Karpas-422 (cell line): ENCODE data around the gene TAS2R14. TPM values are rescaled to one million over a fixed set of nuclear protein-coding genes. Genes with fewer than 3 reads are reported as not detected.

ENCODE experiments used
- DNase-seq: peaks from one replicate; pipeline ENCODE4 v3.0.0-alpha.2; 2015
- H2AFZ ChIP-seq: fragments of 200-600 bp; sonication (generic); 2 replicates; pipeline ENCODE4 v1.6.1; 2014; ENCODE audit warnings: antibody characterized with exemption, low read length, mixed read lengths
- H3K27ac ChIP-seq: fragments of 200-600 bp; sonication (generic); 2 replicates; pipeline ENCODE4 v1.5.1; 2014; ENCODE audit warnings: mild to moderate bottlenecking, low read length, moderate library complexity
- H3K27me3 ChIP-seq: fragments of 200-600 bp; sonication (generic); 2 replicates; pipeline ENCODE4 v1.6.1; 2014; ENCODE audit warnings: low read length, mixed read lengths
- H3K36me3 ChIP-seq: fragments of 200-600 bp; sonication (generic); 2 replicates; pipeline ENCODE4 v1.6.1; 2014; ENCODE audit warnings: low read length, mixed read lengths; ENCODE audit not compliant: insufficient read depth
- H3K4me1 ChIP-seq: fragments of 200-600 bp; sonication (generic); 2 replicates; pipeline ENCODE4 v1.6.1; 2014; ENCODE audit warnings: mild to moderate bottlenecking, low read length, mixed read lengths
- H3K4me2 ChIP-seq: fragments of 200-600 bp; sonication (generic); 2 replicates; pipeline ENCODE4 v1.6.1; 2014; ENCODE audit warnings: low read length, low read depth, mild to moderate bottlenecking; ENCODE audit not compliant: poor library complexity, severe bottlenecking
- H3K4me3 ChIP-seq: fragments of 200-600 bp; sonication (generic); 2 replicates; pipeline ENCODE4 v1.5.1; 2014; ENCODE audit warnings: mild to moderate bottlenecking, antibody characterized with exemption, low read length, mixed read lengths
- H3K79me2 ChIP-seq: fragments of 200-600 bp; sonication (generic); 2 replicates; pipeline ENCODE4 v1.6.1; 2014; ENCODE audit warnings: mild to moderate bottlenecking, low read length, mixed read lengths
- H3K9ac ChIP-seq: fragments of 200-600 bp; sonication (generic); 2 replicates; pipeline ENCODE4 v1.6.0; 2014; ENCODE audit warnings: low read length
- H3K9me2 ChIP-seq: fragments of 200-600 bp; sonication (generic), shearing (Covaris generic); replicated peaks from 2 replicates; pipeline ENCODE4 v1.6.0; 2014; ENCODE audit warnings: mild to moderate bottlenecking, low read length, moderate library complexity; ENCODE audit not compliant: insufficient read depth
- H3K9me3 ChIP-seq: fragments of 300-700, 200-600 bp; sonication (generic); 2 replicates; pipeline ENCODE4 v1.6.1; 2014; ENCODE audit warnings: low read length, mixed read lengths
- H4K20me1 ChIP-seq: fragments of 200-600 bp; sonication (generic); 2 replicates; pipeline ENCODE4 v1.6.1; 2014; ENCODE audit warnings: mild to moderate bottlenecking, antibody characterized with exemption, low read length, low read depth; ENCODE audit not compliant: insufficient read depth
- total RNA-seq: library from RNA; depleted of rRNA; stranded (reverse); fragments of >200 nt; shearing (Covaris generic); gene quantifications from 2 replicates; pipeline ENCODE4 v1.2.3, GENCODE V29; 2014; ENCODE audit warnings: low replicate concordance

Gene TAS2R14
- total RNA-seq, 1 experiment from 2014 or later = 12.6 TPM

- H3K4me3 ChIP-seq = no peak overlapping the region
- H3K9me3 ChIP-seq = peaks cover 2% of the 10 kb centered on the region; the same call in 1 of the 2 replicates
- no peak overlapping the region for H3K27ac ChIP-seq
- H3K36me3 ChIP-seq = no peaks in the 10 kb centered on the region
- H3K9me2 ChIP-seq = no peaks in the 10 kb centered on the region
- peaks cover 27% of the 10 kb centered on the region for H3K79me2 ChIP-seq
- peaks cover 7% of the 10 kb centered on the region for H3K4me1 ChIP-seq
- no peak overlapping the region for H3K9ac ChIP-seq
- no peak overlapping the region for H2AFZ ChIP-seq
- H3K4me2 ChIP-seq = no peak overlapping the region
- H4K20me1 ChIP-seq = no peaks in the 10 kb centered on the region
- H3K27me3 ChIP-seq = no peaks in the 10 kb centered on the region
- DNase-seq = no peak
These were observed 21.1 kb upstream of the TAS2R14 start for GRCh38 chr12:10960211-10960610.

DNA sequence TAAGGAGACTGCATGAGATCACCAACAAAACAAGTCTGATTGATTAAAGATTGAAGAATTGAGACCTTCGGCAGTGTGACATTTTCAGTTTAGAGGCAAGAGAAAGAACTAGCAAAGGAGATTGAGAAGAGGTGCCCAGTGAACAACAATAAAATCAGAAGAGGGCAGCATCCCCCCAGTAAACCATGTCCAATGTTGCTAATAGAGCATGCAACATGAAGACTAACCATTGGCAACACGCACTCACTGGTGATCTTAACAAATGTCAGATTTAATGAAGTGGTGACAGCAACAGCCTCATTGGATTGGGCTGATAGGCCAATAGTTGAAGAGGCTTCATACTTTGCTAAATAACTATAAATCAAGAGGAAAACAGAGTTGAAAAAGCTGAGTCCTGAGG is 20.7 kb upstream of the TAS2R14 start:
- Histone ChIP-seq H3K4me3 (no peak overlapping the region), H3K27ac (no peak overlapping the region), H3K4me2 (no peak overlapping the region), H3K4me1 (peaks cover 7% of the 10 kb centered on the region), H3K9me2 (no peaks in the 10 kb centered on the region), H2AFZ (no peak overlapping the region), H3K9ac (no peak overlapping the region), H4K20me1 (no peaks in the 10 kb centered on the region), H3K36me3 (no peaks in the 10 kb centered on the region), H3K27me3 (no peaks in the 10 kb centered on the region), H3K79me2 (peaks cover 30% of the 10 kb centered on the region), H3K9me3 (peaks cover 3% of the 10 kb centered on the region)
- DNase-seq = no peak

DNA sequence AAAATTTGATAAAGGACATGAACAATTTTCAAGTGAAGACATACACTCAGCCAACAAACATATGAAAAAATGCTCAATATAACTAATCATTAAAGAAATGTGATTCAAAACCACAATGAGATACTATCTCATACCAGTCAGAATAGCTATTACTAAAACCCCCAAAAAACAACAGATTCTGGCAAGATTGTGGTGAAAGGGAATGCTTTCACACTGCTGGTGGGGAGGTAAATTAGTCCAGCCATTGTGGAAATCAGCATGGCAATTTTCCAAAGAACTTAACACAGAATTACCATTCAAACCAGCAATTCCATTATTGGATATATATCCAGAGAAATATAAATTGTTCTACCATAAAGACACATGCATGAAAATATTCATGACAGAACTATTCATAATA is 18.7 kb upstream of the TAS2R14 start:
- Histone ChIP-seq H3K27me3 (no peaks in the 10 kb centered on the region), H3K36me3 (peaks cover 3% of the 10 kb centered on the region; the same call in 1 of the 2 replicates), H4K20me1 (no peaks in the 10 kb centered on the region), H3K27ac (no peak overlapping the region), H3K4me3 (no peak overlapping the region), H3K9ac (no peak overlapping the region), H3K9me3 (peaks cover 8% of the 10 kb centered on the region), H3K9me2 (no peaks in the 10 kb centered on the region), H2AFZ (no peak overlapping the region), H3K4me1 (peaks cover 7% of the 10 kb centered on the region), H3K4me2 (no peak overlapping the region), H3K79me2 (peaks cover 51% of the 10 kb centered on the region)
- no peak for DNase-seq

- Histone ChIP-seq H3K27me3 (no peaks in the 10 kb centered on the region), H4K20me1 (no peaks in the 10 kb centered on the region), H3K9me3 (peaks cover 15% of the 10 kb centered on the region), H3K4me2 (no peak overlapping the region), H3K27ac (no peak overlapping the region), H3K4me3 (no peak overlapping the region), H2AFZ (no peak overlapping the region), H3K9ac (no peak overlapping the region), H3K9me2 (no peaks in the 10 kb centered on the region), H3K36me3 (peaks cover 7% of the 10 kb centered on the region; the same call in 1 of the 2 replicates), H3K79me2 (peaks cover 62% of the 10 kb centered on the region), H3K4me1 (peaks cover 5% of the 10 kb centered on the region)
- no peak for DNase-seq
These were observed 17.0 kb upstream of the TAS2R14 start for GRCh38 chr12:10956085-10956484.

GRCh38 chr12:10952645-10953044 is 13.6 kb upstream of the TAS2R14 start:
- no peak for DNase-seq
- Histone ChIP-seq H4K20me1 (no peaks in the 10 kb centered on the region), H3K9me3 (peaks cover 18% of the 10 kb centered on the region), H3K79me2 (peaks cover 63% of the 10 kb centered on the region), H3K27ac (no peak overlapping the region), H3K4me2 (no peak overlapping the region), H2AFZ (no peak overlapping the region), H3K4me1 (no peaks in the 10 kb centered on the region), H3K9me2 (no peaks in the 10 kb centered on the region), H3K27me3 (no peaks in the 10 kb centered on the region), H3K36me3 (peaks cover 11% of the 10 kb centered on the region; the same call in 1 of the 2 replicates), H3K4me3 (no peak overlapping the region), H3K9ac (no peak overlapping the region)

DNA sequence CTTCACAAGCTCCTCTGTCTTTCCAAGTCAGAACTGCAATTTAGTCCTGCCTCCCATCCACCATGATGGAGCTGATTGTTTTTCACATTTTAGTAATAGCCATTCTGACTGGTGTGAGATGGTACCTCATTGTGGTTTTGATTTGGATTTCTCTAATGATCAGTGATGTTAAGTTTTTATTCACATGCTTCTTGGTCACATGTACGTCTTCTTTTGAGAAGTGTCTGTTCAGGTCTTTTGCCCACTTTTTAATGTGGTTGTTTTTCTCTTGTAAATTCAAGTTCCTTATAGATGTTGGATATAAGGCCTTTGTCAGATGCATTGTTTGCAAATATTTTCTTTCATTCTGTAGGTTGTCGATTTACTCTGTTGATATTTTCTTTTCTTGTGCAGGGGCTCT is 4.1 kb upstream of the TAS2R14 start:
- H3K36me3 ChIP-seq = no peaks in the 10 kb centered on the region
- no peak overlapping the region for H3K27ac ChIP-seq
- no peaks in the 10 kb centered on the region for H3K27me3 ChIP-seq

DNA sequence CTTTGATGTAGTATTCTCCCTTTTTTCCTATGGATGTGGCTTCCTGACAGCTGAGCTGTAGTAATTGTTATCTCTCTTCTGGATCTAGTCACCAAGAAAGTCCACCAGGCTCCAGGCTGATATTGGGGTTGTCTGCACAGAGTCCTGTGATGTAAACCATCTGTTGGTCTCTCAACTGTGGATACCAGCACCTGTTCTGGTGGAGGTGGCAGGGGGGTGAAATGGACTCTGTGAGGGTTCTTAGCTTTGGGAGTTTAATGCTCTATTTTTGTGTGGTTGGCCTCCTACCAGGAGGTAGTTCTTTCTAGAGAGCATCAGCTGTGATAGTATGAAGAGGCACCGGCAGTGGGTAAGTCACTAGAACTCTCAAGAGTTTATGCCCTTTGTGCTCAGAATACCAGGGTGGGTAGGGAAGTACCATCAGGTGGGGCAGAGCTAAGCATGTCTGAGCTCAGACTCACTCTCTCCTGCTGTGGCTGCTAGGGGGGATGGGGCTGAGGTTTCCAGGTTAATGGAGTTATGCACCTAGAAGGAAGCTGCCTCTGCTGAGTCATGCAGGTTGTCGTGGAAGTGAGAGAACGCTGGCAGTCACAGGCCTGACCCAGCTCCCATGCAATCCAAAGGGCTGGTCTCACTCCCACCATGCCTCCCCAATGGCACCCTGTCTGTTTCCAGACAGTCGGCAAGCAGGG is 3.0 kb upstream of the TAS2R14 start:
- Histone ChIP-seq H3K4me3 (no peak overlapping the region), H3K36me3 (no peaks in the 10 kb centered on the region), H3K27me3 (no peaks in the 10 kb centered on the region), H2AFZ (no peak overlapping the region), H3K9me2 (no peaks in the 10 kb centered on the region), H3K4me1 (peaks cover 9% of the 10 kb centered on the region), H3K79me2 (peaks cover 11% of the 10 kb centered on the region), H4K20me1 (no peaks in the 10 kb centered on the region), H3K4me2 (no peak overlapping the region), H3K27ac (no peak overlapping the region), H3K9ac (no peak overlapping the region), H3K9me3 (no peaks in the 10 kb centered on the region)
- DNase-seq = no peak

More for the DNA sequence above, 4.1 kb upstream of the TAS2R14 start:
- Histone ChIP-seq H3K79me2 (peaks cover 11% of the 10 kb centered on the region), H4K20me1 (no peaks in the 10 kb centered on the region), H3K9me3 (no peaks in the 10 kb centered on the region), H3K9me2 (no peaks in the 10 kb centered on the region), H3K4me3 (no peak overlapping the region), H2AFZ (no peak overlapping the region), H3K4me1 (no peaks in the 10 kb centered on the region; the same call in 1 of the 2 replicates), H3K9ac (no peak overlapping the region), H3K4me2 (no peak overlapping the region)
- no peak for DNase-seq

GRCh38 chr12:10941369-10941768 is 2.3 kb upstream of the TAS2R14 start:
- Histone ChIP-seq H3K9me2 (no peaks in the 10 kb centered on the region), H3K36me3 (no peaks in the 10 kb centered on the region), H3K4me3 (no peak overlapping the region), H3K9ac (no peak overlapping the region), H3K79me2 (peaks cover 11% of the 10 kb centered on the region), H2AFZ (no peak overlapping the region), H4K20me1 (no peaks in the 10 kb centered on the region), H3K27me3 (no peaks in the 10 kb centered on the region), H3K4me1 (peaks cover 16% of the 10 kb centered on the region), H3K27ac (no peak overlapping the region), H3K4me2 (no peak overlapping the region), H3K9me3 (no peaks in the 10 kb centered on the region)
- DNase-seq = no peak
